ENCODE results near the gene GIN1.

The GIN1 gene

DNA sequence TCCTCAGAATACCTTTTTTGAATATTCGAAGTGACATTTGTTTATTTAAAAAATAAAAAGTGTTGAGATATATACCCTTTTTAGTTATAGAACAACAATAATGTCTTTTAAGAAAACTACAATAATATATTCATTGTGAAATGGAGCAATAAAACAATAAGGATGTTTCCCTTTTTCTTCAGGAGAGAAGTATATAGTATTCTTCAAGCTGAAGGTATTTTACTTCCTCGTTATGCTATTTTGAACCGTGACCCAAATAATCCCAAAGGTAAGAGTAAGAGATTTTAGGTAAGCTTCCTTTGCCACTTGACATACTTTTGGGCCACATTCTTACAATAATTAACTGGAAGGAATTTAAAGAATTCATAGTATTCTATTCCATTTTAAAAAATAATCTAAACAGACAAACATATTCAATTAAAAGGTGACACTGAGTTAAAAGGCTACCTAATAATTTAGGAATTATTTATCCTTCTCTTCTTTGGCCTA, 18.3 kb upstream of the GIN1 start:
- TF ChIP-seq, protein P1, sequence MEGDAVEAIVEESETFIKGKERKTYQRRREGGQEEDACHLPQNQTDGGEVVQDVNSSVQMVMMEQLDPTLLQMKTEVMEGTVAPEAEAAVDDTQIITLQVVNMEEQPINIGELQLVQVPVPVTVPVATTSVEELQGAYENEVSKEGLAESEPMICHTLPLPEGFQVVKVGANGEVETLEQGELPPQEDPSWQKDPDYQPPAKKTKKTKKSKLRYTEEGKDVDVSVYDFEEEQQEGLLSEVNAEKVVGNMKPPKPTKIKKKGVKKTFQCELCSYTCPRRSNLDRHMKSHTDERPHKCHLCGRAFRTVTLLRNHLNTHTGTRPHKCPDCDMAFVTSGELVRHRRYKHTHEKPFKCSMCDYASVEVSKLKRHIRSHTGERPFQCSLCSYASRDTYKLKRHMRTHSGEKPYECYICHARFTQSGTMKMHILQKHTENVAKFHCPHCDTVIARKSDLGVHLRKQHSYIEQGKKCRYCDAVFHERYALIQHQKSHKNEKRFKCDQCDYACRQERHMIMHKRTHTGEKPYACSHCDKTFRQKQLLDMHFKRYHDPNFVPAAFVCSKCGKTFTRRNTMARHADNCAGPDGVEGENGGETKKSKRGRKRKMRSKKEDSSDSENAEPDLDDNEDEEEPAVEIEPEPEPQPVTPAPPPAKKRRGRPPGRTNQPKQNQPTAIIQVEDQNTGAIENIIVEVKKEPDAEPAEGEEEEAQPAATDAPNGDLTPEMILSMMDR (IDR thresholded peaks at IDR 0.05; ENCODE audit: low read depth, low read length): no peak
- no peak overlapping the region for H3K4me3 ChIP-seq (ENCODE audit: low read depth, low read length)

- TF ChIP-seq, protein P1 (IDR thresholded peaks at IDR 0.05; ENCODE audit: low read depth, low read length): no peak
- no peak overlapping the region for H3K4me3 ChIP-seq (ENCODE audit: low read depth, low read length)
These were observed 15.5 kb upstream of the GIN1 start for GRCh38 chr5:103135461-103135860.

- H3K4me3 ChIP-seq (ENCODE audit: low read depth, low read length): no peak overlapping the region
- TF ChIP-seq, protein P1 (IDR thresholded peaks at IDR 0.05; ENCODE audit: low read depth, low read length): no peak
These were observed 13.3 kb upstream of the GIN1 start for GRCh38 chr5:103133231-103133630.

DNA sequence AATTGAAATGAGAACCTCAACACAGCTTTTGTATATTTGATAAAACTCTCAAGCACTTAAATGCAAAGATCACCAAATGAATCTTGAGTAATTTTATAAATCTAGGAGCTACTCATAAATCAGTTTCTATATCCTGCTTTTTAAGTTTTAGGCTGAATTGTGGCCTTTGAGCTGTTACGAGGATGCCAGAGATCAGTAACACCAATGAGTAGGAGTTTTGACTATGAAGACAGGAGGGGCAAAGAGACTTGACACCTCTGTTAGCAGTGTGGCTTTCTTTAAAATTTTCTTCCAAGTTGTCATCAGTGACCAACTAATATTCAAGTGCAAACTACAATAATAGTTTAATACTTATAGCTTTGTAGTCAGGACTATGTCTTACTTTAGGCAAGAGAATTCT, 12.7 kb upstream of the GIN1 start:
- no peak overlapping the region for H3K4me3 ChIP-seq (ENCODE audit: low read depth, low read length)
- TF ChIP-seq, protein P1 (IDR thresholded peaks at IDR 0.05; ENCODE audit: low read depth, low read length): no peak

GRCh38 chr5:103128202-103128601, 8.3 kb upstream of the GIN1 start:
- no peak overlapping the region for H3K4me3 ChIP-seq (ENCODE audit: low read depth, low read length)
- TF ChIP-seq, protein P1 (IDR thresholded peaks at IDR 0.05; ENCODE audit: low read depth, low read length): no peak

DNA sequence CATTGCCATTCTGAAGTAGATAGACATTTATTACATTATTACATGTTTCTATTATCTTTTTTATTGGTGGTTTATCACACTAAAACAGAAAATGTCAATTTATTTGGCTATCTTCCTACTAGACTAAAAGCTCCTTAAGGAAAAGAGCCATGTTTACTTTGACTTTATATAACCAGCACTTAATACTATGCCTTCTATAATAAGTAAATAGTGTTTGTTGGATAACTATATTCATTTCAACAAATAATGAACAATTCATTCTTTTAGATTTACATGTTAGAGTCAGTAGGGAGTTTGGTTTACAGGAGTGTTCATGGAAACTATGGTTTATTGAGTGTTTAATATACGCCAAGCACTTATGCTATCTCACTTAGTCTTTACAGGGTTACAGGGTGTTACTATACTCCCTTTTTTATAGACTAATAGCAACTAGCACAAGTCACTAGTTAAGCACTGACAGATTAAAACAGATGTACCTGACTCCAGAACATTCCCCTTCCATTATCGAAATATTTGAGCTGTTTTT, 7.4 kb upstream of the GIN1 start:
- TF ChIP-seq, protein P1 (IDR thresholded peaks at IDR 0.05; ENCODE audit: low read depth, low read length): no peak
- no peak overlapping the region for H3K4me3 ChIP-seq (ENCODE audit: low read depth, low read length)

- TF ChIP-seq, protein P1 (IDR thresholded peaks at IDR 0.05; ENCODE audit: low read depth, low read length): no peak
- H3K4me3 ChIP-seq (ENCODE audit: low read depth, low read length): no peak overlapping the region
These were observed 6.6 kb upstream of the GIN1 start for GRCh38 chr5:103126557-103126956.

All from WI38 (cell line).